Ascending aorta (tissue), 2 donors: ENCODE data around the gene FHAD1. TPM values are rescaled to one million over a fixed set of nuclear protein-coding genes. Genes with fewer than 3 reads are reported as not detected.

Source experiments
- DNase-seq, 2 donors: peaks; one replicate each; pipeline ENCODE4 v3.0.0-alpha.2; 2019; ENCODE audit warnings: low spot score in 2 of 2
- H3K27ac ChIP-seq, 2 donors: fragments of 200-600 bp; sonication (generic); one replicate each; pipeline ENCODE4 v1.5.1; 2016 to 2017; ENCODE audit warnings: mild to moderate bottlenecking in 1 of 2
- H3K27me3 ChIP-seq: fragments of 200-600 bp; sonication (generic); one replicate; pipeline ENCODE4 v1.5.1; 2017
- H3K36me3 ChIP-seq, 2 donors: fragments of 200-600 bp; sonication (generic); one replicate each; pipeline ENCODE4 v1.5.1; 2016
- H3K4me1 ChIP-seq, 2 donors: fragments of 200-600 bp; sonication (generic); one replicate each; pipeline ENCODE4 v1.5.1; 2016 to 2017; ENCODE audit warnings: mild to moderate bottlenecking in 1 of 2
- H3K4me3 ChIP-seq, 2 donors: fragments of 200-600 bp; sonication (generic); one replicate each; pipeline ENCODE4 v1.5.1; 2016 to 2017; ENCODE audit warnings: mild to moderate bottlenecking in 1 of 2
- H3K9me3 ChIP-seq, 2 donors: fragments of 200-600 bp; sonication (generic); one replicate each; pipeline ENCODE4 v1.5.1; 2016
- CTCF ChIP-seq, 3 experiments: fragments of 200-600 bp in 2 of 3; fragments of 450-650 bp in 1 of 3; sonication (generic) in 2 of 3; IDR thresholded peaks; one replicate each; pipeline ENCODE4 v1.5.1; 2016 to 2019; ENCODE audit warnings: antibody characterized with exemption in 3 of 3, mild to moderate bottlenecking in 1 of 3, moderate library complexity in 1 of 3
- intact Hi-C: fragments of 100-400 bp; cut with DNase I; formaldehyde crosslinking; loops from one replicate; pipeline ENCODE4 v1.15.1; 2023
- total RNA-seq: library from RNA; depleted of rRNA; stranded (reverse); fragments of >200 nt; gene quantifications from one replicate; pipeline ENCODE4 v1.1.0, GENCODE V29; 2016

FHAD1 gene
- total RNA-seq, 1 donor from 2014 or later: not detected

- Histone ChIP-seq H3K27ac (no peak overlapping the region), H3K36me3 (no peaks in the 10 kb centered on the region), H3K9me3 (no peaks in the 10 kb centered on the region), H3K4me1 (no peaks in the 10 kb centered on the region), H3K4me3 (no peak overlapping the region), H3K27me3 (no peaks in the 10 kb centered on the region)
- DNase-seq: no peak
- intact Hi-C loops: no loop called here
- no peak for TF ChIP-seq CTCF (IDR thresholded peaks at IDR 0.05)
Observed at GRCh38 chr1:15362737-15363128, 115.7 kb downstream of the FHAD1 start.

GRCh38 chr1:15364740-15365139 lies 117.7 kb downstream of the FHAD1 start:
- TF ChIP-seq CTCF (IDR thresholded peaks at IDR 0.05): no peak
- H3K4me3 ChIP-seq: no peak overlapping the region
- H3K27me3 ChIP-seq: no peaks in the 10 kb centered on the region
- H3K9me3 ChIP-seq: no peaks in the 10 kb centered on the region
- H3K27ac ChIP-seq: no peak overlapping the region
- no peaks in the 10 kb centered on the region for H3K36me3 ChIP-seq
- H3K4me1 ChIP-seq: no peaks in the 10 kb centered on the region
- DNase-seq: no peak
- intact Hi-C loops: no loop called here

- Histone ChIP-seq H3K27ac (no peak overlapping the region), H3K4me3 (no peak overlapping the region), H3K27me3 (no peaks in the 10 kb centered on the region), H3K9me3 (no peaks in the 10 kb centered on the region), H3K4me1 (peaks cover 0 to 4% of the 10 kb centered on the region in 2 donors), H3K36me3 (no peaks in the 10 kb centered on the region)
- intact Hi-C loops: no loop called here
- DNase-seq: no peak
- TF ChIP-seq CTCF (IDR thresholded peaks at IDR 0.05): no peak
Observed at GRCh38 chr1:15368888-15369287, 121.9 kb downstream of the FHAD1 start.

- Histone ChIP-seq H3K4me1 (peaks cover 0 to 4% of the 10 kb centered on the region in 2 donors), H3K9me3 (no peaks in the 10 kb centered on the region), H3K27me3 (no peaks in the 10 kb centered on the region), H3K4me3 (no peak overlapping the region), H3K27ac (no peak overlapping the region), H3K36me3 (no peaks in the 10 kb centered on the region)
- no peak for DNase-seq
- TF ChIP-seq CTCF (IDR thresholded peaks at IDR 0.05): no peak
- intact Hi-C loops: loop anchor here (5.0 kb wide), 1 partner anchor 37 kb away; the partner anchor contains the start of gene EFHD2
Observed at GRCh38 chr1:15370268-15370667, 123.2 kb downstream of the FHAD1 start.

GRCh38 chr1:15370781-15371520 lies 123.9 kb downstream of the FHAD1 start:
- DNase-seq: no peak
- Histone ChIP-seq H3K27me3 (no peaks in the 10 kb centered on the region), H3K27ac (no peak overlapping the region), H3K9me3 (no peaks in the 10 kb centered on the region), H3K4me1 (peaks cover 0 to 4% of the 10 kb centered on the region in 2 donors), H3K36me3 (no peaks in the 10 kb centered on the region), H3K4me3 (no peak overlapping the region)
- TF ChIP-seq CTCF (IDR thresholded peaks at IDR 0.05): no peak
- intact Hi-C loops: loop anchor here (5.0 kb wide), 1 partner anchor 36 kb away; the partner anchor contains the start of gene EFHD2
